WERI-Rb-1 (cell line): ENCODE data around the gene ELL3.
"Not testable (repeated sequence)": the region's sequence is repeated elsewhere in the genome, so short reads cannot be mapped to it uniquely, and the experiment has no call there.

ENCODE experiments used
- DNase-seq: peaks from one replicate; pipeline ENCODE4 v3.0.0-alpha.2; 2020
- H3K27ac ChIP-seq: fragments of 250-450 bp; sonication (Bioruptor Pico); 2 replicates; pipeline ENCODE4 v1.5.1; 2020; ENCODE audit warnings: mild to moderate bottlenecking, moderate library complexity
- H3K27me3 ChIP-seq: fragments of 250-450 bp; sonication (Bioruptor Pico); 2 replicates; pipeline ENCODE4 v1.5.1; 2021; ENCODE audit warnings: mild to moderate bottlenecking, low read depth, moderate library complexity; ENCODE audit not compliant: insufficient read depth, severe bottlenecking
- H3K36me3 ChIP-seq: fragments of 250-450 bp; sonication (Bioruptor Pico); 2 replicates; pipeline ENCODE4 v1.5.1; 2020; ENCODE audit warnings: mild to moderate bottlenecking, moderate library complexity
- H3K4me3 ChIP-seq: 2 replicates; pipeline ENCODE4 v1.5.1; 2011; ENCODE audit warnings: low read depth, mild to moderate bottlenecking, control low read depth, low read length
- H3K9me3 ChIP-seq: fragments of 250-450 bp; sonication (Bioruptor Pico); 2 replicates; pipeline ENCODE4 v1.5.1; 2021; ENCODE audit warnings: mild to moderate bottlenecking, moderate library complexity; ENCODE audit not compliant: severe bottlenecking
- TF ChIP-seq, protein P1 (sequence below): IDR thresholded peaks from 2 replicates; pipeline ENCODE4 v1.5.1; 2011; ENCODE audit warnings: low read depth, mild to moderate bottlenecking, control low read depth, inconsistent platforms, low read length

ELL3 gene

DNA sequence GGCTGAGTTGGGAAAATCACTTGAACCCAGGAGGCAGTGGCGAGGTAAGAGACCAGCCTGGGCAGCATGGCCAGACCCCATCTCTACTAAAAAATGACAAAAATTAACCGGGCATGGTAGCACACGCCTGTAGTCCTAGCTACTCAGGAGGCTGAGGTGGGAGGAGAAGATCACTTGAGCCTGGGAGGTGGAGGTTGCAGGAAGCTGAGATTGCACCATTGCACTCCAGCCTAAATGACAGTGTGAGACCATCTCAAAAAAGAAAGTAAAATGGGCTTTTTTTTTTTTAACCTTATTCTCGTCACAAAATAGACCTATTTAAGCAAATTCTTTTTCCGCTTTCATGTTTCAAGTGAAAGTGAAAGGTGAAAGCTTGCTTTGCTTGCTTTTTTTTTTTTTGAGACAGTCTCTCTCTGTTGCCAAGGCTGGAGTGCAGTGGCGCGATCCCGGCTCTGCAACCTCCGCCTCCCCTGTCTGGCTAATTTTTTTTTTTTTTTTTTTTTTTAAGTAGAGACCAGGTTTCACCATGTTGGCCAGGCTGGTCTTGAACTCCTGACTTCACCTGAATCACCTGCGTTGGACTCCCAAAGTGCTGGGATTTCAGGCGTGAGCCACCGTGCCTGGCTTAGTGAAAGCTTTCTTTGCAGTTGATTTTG is 26.9 kb downstream of the ELL3 start:
- Histone ChIP-seq H3K9me3 (no peaks in the 10 kb centered on the region), H3K27me3 (no peaks in the 10 kb centered on the region), H3K36me3 (peaks cover 49% of the 10 kb centered on the region), H3K27ac (no peak overlapping the region), H3K4me3 (no peak overlapping the region)
- DNase-seq, result no peak
- TF ChIP-seq, protein P1, sequence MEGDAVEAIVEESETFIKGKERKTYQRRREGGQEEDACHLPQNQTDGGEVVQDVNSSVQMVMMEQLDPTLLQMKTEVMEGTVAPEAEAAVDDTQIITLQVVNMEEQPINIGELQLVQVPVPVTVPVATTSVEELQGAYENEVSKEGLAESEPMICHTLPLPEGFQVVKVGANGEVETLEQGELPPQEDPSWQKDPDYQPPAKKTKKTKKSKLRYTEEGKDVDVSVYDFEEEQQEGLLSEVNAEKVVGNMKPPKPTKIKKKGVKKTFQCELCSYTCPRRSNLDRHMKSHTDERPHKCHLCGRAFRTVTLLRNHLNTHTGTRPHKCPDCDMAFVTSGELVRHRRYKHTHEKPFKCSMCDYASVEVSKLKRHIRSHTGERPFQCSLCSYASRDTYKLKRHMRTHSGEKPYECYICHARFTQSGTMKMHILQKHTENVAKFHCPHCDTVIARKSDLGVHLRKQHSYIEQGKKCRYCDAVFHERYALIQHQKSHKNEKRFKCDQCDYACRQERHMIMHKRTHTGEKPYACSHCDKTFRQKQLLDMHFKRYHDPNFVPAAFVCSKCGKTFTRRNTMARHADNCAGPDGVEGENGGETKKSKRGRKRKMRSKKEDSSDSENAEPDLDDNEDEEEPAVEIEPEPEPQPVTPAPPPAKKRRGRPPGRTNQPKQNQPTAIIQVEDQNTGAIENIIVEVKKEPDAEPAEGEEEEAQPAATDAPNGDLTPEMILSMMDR, result no peak

DNA sequence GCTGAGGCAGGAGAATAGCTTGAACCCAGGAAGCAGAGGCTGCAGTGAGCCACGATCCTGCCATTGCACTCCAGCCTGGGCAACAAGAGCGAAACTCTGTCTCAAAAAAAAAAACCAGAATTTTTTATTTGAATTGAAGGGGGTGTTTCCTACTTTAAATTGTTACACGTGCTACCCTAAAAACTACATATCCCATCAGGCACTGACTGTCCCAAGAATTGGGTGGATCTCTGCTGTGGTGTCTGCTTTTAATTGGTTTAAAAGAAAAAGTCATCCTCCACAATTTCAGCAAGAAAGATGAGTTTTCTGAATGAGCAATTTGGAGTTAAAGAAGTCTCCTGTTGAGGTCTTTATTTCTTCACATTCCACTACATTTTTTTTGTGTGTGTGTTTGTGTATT is 28.4 kb downstream of the ELL3 start:
- Histone ChIP-seq H3K9me3 (no peaks in the 10 kb centered on the region), H3K36me3 (peaks cover 37% of the 10 kb centered on the region), H3K27ac (no peak overlapping the region), H3K4me3 (no peak overlapping the region), H3K27me3 (no peaks in the 10 kb centered on the region)
- TF ChIP-seq, protein P1, result no peak
- no peak for DNase-seq

DNA sequence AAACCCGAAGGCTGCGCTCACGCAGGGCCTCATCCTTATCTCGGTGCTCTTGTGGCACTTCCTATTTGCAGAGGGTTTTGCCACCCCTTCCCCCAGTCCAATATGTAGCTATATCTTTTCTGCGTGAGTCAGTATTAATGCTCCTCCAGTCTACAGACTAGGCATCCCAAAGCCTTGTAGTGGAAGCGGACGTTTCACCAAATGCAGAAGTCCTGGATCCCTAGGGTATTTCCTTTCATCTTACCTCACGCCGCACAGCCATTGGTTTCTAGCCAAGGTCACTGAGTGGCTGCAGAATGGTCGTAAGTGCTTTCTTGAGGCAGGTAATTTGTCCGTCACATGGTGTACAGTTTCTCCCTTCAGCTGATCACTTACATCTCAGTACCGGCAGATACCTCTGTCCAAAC is 29.9 kb downstream of the ELL3 start:
- Histone ChIP-seq H3K4me3 (peak overlapping the region; percentile 90), H3K36me3 (peaks cover 23% of the 10 kb centered on the region), H3K27ac (peak overlapping the region; percentile 92)
- H3K9me3 ChIP-seq, H3K27me3 ChIP-seq: not testable (repeated sequence)
- peak; percentile 16 for DNase-seq

DNA sequence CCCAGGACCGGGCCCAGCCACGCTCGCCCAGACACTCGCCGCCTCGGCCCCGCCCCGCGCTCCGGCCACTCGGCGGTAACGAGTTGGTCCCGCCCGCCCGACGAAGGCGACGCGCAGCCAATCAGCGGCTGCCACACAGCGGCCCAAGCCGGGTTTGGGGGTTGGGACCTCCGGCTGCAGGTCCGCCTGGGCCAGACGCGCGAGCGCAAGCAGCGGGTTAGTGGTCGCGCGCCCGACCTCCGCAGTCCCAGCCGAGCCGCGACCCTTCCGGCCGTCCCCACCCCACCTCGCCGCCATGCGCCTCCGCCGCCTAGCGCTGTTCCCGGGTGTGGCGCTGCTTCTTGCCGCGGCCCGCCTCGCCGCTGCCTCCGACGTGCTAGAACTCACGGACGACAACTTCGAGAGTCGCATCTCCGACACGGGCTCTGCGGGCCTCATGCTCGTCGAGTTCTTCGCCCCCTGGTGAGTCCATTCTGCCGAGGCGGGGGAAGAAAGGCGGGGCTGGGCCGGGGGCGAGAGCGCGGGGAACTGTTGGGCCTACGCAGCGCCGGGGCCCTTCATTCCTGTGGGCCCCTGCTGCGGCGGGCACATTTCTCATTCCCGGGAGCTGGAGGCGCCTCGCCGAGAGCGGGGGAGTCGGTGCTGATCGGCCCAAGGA is 30.4 kb downstream of the ELL3 start, which contains the start of gene PDIA3:
Gene PDIA3, plus strand, starts transcription at position 194 of the 658 bp plus-strand sequence. Its CDS starts 102 bp downstream, at position 296.
- peak within 1 kb of the TSS; percentile 92 for H3K27ac ChIP-seq
- peaks cover 22% of the 10 kb centered on the region for H3K36me3 ChIP-seq
- not testable (repeated sequence) for H3K27me3 ChIP-seq, H3K9me3 ChIP-seq
- peak; percentile 94 for DNase-seq
- H3K4me3 ChIP-seq, result peak within 1 kb of the TSS; percentile 90
- TF ChIP-seq, protein P1, result 0 out of 2 replicates have a peak, but pooled peaks have one; percentile 15

DNA sequence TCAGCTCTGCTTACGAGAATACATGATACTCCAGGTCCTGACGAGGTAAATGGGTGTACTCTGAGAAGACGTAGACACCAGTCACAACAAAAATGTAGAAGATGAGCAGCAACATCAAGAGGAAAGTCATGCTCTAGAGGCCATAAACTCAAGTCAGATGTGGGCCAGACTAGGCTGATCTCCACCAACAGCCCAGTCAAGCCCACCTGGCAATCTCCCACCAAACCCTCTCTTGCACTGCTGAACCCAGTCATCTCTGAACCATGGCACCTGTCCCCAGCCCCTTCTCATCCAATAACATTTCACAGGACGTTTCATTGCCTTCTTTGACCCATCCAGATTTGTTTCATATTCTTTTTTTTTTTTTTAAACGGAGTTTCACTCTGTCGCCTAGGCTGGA is 41.4 kb downstream of the ELL3 start:
- no peaks in the 10 kb centered on the region for H3K27me3 ChIP-seq
- TF ChIP-seq, protein P1, result no peak
- no peak overlapping the region for H3K4me3 ChIP-seq
- H3K27ac ChIP-seq, result no peak overlapping the region
- H3K36me3 ChIP-seq, result no peaks in the 10 kb centered on the region
- DNase-seq, result no peak
- no peaks in the 10 kb centered on the region for H3K9me3 ChIP-seq

DNA sequence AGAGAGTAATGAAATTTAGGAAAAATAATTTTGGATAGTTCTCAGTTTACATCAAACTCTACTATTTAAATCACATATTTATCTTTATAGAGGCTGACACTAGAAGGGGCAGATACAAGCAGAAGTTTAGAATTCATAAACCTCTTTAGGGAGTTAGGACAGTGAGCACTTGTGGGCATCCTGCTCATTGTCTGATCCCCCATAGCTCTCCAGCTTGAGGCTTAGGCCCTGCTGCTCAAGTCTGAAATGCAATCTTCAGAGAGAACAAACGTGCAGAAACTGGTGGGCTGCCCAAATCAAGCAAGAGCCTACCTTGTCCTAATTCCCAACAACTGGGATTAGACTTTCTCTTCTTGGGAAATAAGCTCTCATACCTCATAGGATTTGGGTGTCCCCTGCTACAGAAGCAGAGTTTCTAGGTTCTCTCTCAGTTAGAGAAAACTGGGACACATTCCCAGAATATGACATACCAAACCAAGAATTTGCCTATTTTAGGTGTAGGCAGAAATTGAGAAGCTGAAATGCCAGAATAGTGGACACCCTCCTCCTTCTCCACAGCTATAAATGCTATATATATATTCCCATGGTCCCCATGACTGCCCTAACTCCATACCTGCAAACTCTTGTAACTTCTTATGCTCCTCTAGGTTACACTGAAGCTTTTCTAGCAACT is 48.6 kb downstream of the ELL3 start:
- not testable (repeated sequence) for DNase-seq, H3K9me3 ChIP-seq, H3K27me3 ChIP-seq, H3K4me3 ChIP-seq, H3K27ac ChIP-seq, H3K36me3 ChIP-seq

DNA sequence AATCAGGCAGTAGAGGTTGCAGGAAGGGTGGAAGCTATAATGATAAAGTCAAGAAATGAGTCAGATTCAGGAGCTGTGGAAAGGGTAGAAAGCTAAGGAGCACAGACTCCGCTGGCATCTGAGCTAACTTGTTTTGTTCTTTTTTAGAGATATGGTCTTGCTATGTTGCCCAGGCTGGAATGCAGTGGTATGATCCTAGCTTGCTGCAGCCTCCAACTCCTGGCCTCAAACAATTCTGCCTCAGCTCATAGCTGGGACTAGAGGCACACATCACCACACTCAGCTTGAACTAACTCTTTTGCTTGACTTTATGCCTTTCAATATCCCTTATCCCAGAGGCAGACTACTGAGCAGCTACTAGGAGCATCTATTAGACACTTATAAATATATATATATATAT is 50.5 kb downstream of the ELL3 start:
- DNase-seq, H3K27me3 ChIP-seq: not testable (repeated sequence)

More for the DNA sequence above, 50.5 kb downstream of the ELL3 start:
- not testable (repeated sequence) for H3K4me3 ChIP-seq, H3K9me3 ChIP-seq, H3K36me3 ChIP-seq, H3K27ac ChIP-seq
